ENCODE data around the gene ROBO1.

The ROBO1 gene

GRCh38 chr3:78792733-78793132 lies 975.1 kb downstream of the ROBO1 start:
- no peak overlapping the region for H2AFZ ChIP-seq (ENCODE audit: low read depth)
- H3K9ac ChIP-seq = no peak overlapping the region
- H3K27me3 ChIP-seq (ENCODE audit: insufficient read depth, low read depth) = no peaks in the 10 kb centered on the region
- H3K27ac ChIP-seq = no peak overlapping the region
- TF ChIP-seq CTCF (conservative IDR thresholded peaks at IDR 0.05; ENCODE audit: low read depth, low read length) = no peak
- H3K36me3 ChIP-seq (ENCODE audit: insufficient read depth) = no peaks in the 10 kb centered on the region
- H3K4me2 ChIP-seq = no peak overlapping the region
- no peaks in the 10 kb centered on the region for H3K4me1 ChIP-seq (ENCODE audit: low read depth, poor library complexity, severe bottlenecking)
- H4K20me1 ChIP-seq (ENCODE audit: insufficient read depth) = no peaks in the 10 kb centered on the region
- no peaks in the 10 kb centered on the region for H3K79me2 ChIP-seq (ENCODE audit: insufficient read depth, low read depth)
- no peak overlapping the region for H3K4me3 ChIP-seq (IDR thresholded peaks at IDR 0.05; ENCODE audit: insufficient read depth, low read depth, low read length)

- H3K36me3 ChIP-seq (ENCODE audit: insufficient read depth) = no peaks in the 10 kb centered on the region
- no peak overlapping the region for H3K27ac ChIP-seq
- no peak overlapping the region for H3K4me2 ChIP-seq
- no peaks in the 10 kb centered on the region for H3K27me3 ChIP-seq (ENCODE audit: insufficient read depth, low read depth)
- no peak for TF ChIP-seq CTCF (conservative IDR thresholded peaks at IDR 0.05; ENCODE audit: low read depth, low read length)
- no peaks in the 10 kb centered on the region for H3K79me2 ChIP-seq (ENCODE audit: insufficient read depth, low read depth)
- no peaks in the 10 kb centered on the region for H3K4me1 ChIP-seq (ENCODE audit: low read depth, poor library complexity, severe bottlenecking)
- no peak overlapping the region for H3K9ac ChIP-seq
- H4K20me1 ChIP-seq (ENCODE audit: insufficient read depth) = no peaks in the 10 kb centered on the region
- H2AFZ ChIP-seq (ENCODE audit: low read depth) = no peak overlapping the region
- H3K4me3 ChIP-seq (IDR thresholded peaks at IDR 0.05; ENCODE audit: insufficient read depth, low read depth, low read length) = no peak overlapping the region
Measured at GRCh38 chr3:78792212-78792611, 975.6 kb downstream of the ROBO1 start.

- no peak overlapping the region for H3K4me3 ChIP-seq (IDR thresholded peaks at IDR 0.05; ENCODE audit: insufficient read depth, low read depth, low read length)
- H3K4me1 ChIP-seq (ENCODE audit: low read depth, poor library complexity, severe bottlenecking) = no peaks in the 10 kb centered on the region
- H3K9ac ChIP-seq = no peak overlapping the region
- H3K4me2 ChIP-seq = no peak overlapping the region
- H3K79me2 ChIP-seq (ENCODE audit: insufficient read depth, low read depth) = no peaks in the 10 kb centered on the region
- H3K27me3 ChIP-seq (ENCODE audit: insufficient read depth, low read depth) = no peaks in the 10 kb centered on the region
- no peaks in the 10 kb centered on the region for H3K36me3 ChIP-seq (ENCODE audit: insufficient read depth)
- no peak for TF ChIP-seq CTCF (conservative IDR thresholded peaks at IDR 0.05; ENCODE audit: low read depth, low read length)
- no peak overlapping the region for H3K27ac ChIP-seq
- H2AFZ ChIP-seq (ENCODE audit: low read depth) = no peak overlapping the region
- no peaks in the 10 kb centered on the region for H4K20me1 ChIP-seq (ENCODE audit: insufficient read depth)
Measured at GRCh38 chr3:78791753-78792152, 976.0 kb downstream of the ROBO1 start.

GRCh38 chr3:78788839-78789238 lies 979.0 kb downstream of the ROBO1 start:
- no peak overlapping the region for H3K9ac ChIP-seq
- H3K79me2 ChIP-seq (ENCODE audit: insufficient read depth, low read depth) = no peaks in the 10 kb centered on the region
- no peak for TF ChIP-seq CTCF (conservative IDR thresholded peaks at IDR 0.05; ENCODE audit: low read depth, low read length)
- H3K4me1 ChIP-seq (ENCODE audit: low read depth, poor library complexity, severe bottlenecking) = no peaks in the 10 kb centered on the region
- no peaks in the 10 kb centered on the region for H3K27me3 ChIP-seq (ENCODE audit: insufficient read depth, low read depth)
- H3K4me2 ChIP-seq = no peak overlapping the region
- H3K4me3 ChIP-seq (IDR thresholded peaks at IDR 0.05; ENCODE audit: insufficient read depth, low read depth, low read length) = no peak overlapping the region
- H4K20me1 ChIP-seq (ENCODE audit: insufficient read depth) = no peaks in the 10 kb centered on the region
- H2AFZ ChIP-seq (ENCODE audit: low read depth) = no peak overlapping the region
- H3K27ac ChIP-seq = no peak overlapping the region
- no peaks in the 10 kb centered on the region for H3K36me3 ChIP-seq (ENCODE audit: insufficient read depth)

- Histone ChIP-seq H3K9ac (no peak overlapping the region), H3K4me2 (no peak overlapping the region), H4K20me1 (ENCODE audit: insufficient read depth) (no peaks in the 10 kb centered on the region), H3K4me1 (ENCODE audit: low read depth, poor library complexity, severe bottlenecking) (no peaks in the 10 kb centered on the region), H3K79me2 (ENCODE audit: insufficient read depth, low read depth) (no peaks in the 10 kb centered on the region), H3K27me3 (ENCODE audit: insufficient read depth, low read depth) (no peaks in the 10 kb centered on the region), H3K36me3 (ENCODE audit: insufficient read depth) (no peaks in the 10 kb centered on the region), H3K27ac (no peak overlapping the region), H2AFZ (ENCODE audit: low read depth) (no peak overlapping the region), H3K4me3 (IDR thresholded peaks at IDR 0.05; ENCODE audit: insufficient read depth, low read depth, low read length) (no peak overlapping the region)
- no peak for TF ChIP-seq CTCF (conservative IDR thresholded peaks at IDR 0.05; ENCODE audit: low read depth, low read length)
Measured at GRCh38 chr3:78785004-78785403, 982.8 kb downstream of the ROBO1 start.
